AG08396 (cell line): ENCODE results near the gene CSMD2.

Source experiments
- DNase-seq: peaks from one replicate; pipeline ENCODE4 v3.0.0; 2012; ENCODE audit warnings: low spot score, mixed read lengths

CSMD2 gene

DNA sequence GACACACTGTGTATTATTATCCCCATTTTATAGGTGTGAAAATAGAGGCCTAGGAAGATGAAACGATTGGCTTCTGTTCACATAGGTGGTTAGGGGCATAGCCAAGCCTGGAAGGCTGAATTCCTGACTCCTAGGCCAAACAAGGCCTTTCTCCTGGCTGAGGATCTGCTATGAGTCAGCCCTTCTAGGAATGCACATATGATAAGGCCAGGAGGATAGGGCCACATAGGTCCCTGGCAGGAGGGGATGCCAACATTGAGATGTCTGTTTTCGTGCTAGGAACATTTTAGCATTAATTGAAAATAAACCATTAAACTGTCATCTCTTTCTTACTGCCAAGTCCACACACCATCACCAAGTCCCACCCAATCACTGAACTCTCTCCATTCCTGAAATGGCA, 9.2 kb downstream of the CSMD2 start:
- no peak for DNase-seq

DNA sequence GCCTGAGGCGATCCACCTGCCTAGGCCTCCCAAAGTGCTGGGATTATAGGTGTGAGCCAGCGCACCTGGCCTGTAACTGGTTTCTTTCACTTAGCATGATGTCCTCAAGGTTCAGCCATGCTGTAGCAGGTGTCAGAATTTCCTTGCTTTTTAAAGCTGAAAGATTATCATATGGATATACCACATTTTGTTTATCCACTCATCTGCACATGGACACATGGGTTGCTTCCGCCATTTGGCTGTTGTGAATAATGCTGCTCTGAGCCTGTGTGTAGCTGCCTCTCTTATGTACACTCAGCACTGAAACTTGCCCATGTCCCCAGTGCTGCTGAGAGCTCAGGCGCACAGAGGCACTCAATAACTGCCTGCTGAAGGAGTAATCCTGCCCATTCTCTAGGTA, 11.8 kb downstream of the CSMD2 start:
- no peak for DNase-seq

- no peak for DNase-seq
Observed at GRCh38 chr1:34149501-34149900, 15.5 kb downstream of the CSMD2 start.

DNA sequence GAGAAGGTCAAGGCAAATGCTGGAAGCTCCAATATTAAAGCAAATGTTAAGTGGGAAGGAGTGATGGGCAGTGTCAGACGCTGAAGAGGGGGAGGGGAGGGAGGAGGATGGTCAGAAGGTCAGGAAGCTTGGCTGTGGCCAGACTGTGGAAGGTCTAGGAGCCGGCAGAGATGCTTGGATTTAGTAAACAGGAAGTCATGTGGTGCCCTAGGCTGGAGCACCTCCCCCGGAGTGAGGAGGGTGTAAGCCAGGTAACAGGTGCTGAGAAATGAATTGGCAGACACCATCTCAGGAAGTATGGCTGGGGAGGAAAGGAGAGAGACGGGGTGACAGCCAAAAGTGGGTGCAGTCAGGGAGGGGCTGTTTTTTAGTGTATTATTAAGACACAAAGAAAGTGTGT, 17.7 kb downstream of the CSMD2 start:
- DNase-seq = no peak

DNA sequence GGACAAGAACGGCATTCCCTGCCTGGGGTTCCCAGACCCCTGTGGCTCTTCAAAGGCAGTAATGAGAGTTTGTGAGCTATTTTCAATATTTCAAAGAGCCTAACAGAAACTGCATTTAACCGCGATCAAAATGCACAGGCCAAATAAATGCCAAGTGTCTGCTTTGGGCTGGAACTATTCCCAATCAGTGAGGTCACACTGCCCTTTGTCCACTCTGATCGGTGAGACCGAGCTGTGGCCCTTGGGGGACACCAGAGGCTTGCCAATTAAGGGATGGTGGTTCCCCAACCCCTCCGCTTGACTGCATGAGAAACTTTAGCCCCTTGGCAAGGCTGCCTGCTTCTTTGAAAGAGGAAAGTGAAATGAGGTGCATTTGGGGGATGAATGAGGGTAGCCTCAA, 20.3 kb downstream of the CSMD2 start:
- DNase-seq = no peak

DNA sequence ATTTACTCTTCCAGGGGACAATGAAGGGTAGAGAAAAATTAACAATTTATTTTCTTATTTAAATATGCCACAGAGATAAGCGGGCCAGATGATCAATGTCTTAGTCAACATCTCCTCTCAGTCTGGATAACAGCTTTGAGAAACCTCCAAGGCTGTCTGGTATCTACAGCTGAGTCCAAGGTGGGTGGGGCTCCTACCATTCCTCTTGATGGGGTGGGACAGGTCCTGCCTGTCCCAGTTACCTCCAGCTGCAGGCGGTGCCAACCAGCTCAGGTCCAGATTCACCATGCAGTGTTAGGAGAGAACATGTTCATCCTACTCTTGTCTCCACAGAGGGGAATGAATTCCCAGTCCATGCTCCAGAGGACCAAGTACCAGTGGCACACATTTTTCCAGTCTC, 21.1 kb downstream of the CSMD2 start:
- DNase-seq = no peak

DNA sequence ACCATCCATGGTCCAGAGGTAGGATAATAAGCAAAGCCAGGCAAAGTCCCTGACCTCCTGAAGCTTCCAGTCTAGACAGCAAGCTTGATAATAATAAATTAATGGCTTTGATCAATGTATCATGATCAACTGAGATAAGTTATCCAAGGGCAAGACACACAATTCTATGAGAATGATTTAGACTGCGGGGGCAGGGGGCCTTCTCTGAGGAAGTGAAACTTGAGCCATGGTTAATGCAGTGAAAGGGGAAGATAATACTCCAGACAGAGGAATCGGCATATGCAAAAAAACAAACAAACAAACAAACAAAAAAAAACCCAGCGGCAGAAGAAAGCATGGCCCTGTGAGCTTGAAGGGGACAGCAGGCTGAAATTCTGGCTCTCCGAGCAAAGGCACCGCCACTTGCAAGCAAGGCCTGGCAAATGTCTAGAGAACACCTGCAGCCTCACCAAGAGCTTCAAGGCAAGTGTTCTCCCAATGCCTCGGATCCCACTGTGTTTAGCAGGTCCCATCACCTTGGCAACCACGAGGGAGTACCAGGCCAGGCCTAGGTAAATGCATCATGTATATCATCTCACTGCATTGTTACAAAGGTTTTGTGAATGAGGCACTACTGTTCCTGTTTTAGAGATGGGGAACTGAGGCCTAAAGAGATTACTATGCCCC, 24.9 kb downstream of the CSMD2 start:
- DNase-seq = no peak

GRCh38 chr1:34137411-34137810, 27.6 kb downstream of the CSMD2 start:
- no peak for DNase-seq

- no peak for DNase-seq
Observed at GRCh38 chr1:34132161-34132420, 32.9 kb downstream of the CSMD2 start.

DNA sequence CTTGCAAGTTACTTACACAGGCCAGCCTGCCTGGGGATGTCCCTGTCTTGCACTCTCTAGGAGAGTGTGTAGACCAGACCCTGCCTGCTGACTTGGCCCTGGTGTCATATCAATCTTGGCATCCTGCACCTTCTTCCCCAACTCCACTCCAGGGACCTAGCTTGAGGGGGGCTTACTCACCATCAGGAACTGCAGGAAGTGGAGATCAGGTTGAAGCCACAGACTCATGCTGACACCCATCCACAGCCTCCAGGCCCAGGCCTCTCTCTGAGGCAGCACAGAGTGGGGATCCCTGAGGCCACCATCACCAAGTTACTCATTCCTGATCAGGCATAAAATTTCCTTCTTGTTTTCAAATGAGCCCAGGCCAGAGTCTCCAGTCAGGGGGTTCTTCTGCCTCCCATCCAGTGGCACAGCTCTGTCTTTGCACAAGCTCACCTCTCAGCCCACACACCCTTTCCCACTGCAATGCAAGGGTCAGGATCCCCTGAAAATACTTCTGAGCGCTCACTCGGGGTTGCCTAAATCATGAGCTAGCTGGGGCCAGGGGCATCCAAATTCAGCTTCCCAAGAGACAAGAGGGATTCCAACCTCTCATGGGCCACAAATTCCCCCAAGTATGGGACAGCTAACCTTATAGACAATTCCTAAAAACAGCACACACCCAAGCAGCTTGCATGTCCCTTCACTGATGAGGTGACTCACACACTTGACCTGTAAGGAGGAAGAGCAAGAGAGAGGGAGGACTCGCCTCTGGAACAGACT, 33.5 kb downstream of the CSMD2 start:
- no peak for DNase-seq

DNA sequence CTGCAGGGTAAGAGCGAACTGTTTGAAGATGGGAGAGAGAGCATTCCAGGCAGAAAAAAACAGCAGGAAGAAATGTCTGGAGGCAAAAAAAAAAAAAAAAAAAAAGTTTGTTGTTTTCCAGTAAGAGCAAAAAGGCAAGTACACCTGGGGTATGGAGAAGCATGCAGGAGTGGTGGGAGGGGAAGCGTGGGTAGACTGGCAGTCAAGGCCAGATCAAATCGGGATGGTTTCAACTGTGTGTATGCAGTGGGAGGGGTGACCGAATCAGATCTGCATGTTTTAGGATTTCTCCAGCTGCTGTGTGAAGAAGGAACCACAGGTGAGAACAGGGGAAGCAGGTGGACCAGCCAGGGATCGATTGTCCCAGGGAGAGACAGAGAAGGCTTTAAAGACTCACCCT, 34.7 kb downstream of the CSMD2 start:
- no peak for DNase-seq

DNA sequence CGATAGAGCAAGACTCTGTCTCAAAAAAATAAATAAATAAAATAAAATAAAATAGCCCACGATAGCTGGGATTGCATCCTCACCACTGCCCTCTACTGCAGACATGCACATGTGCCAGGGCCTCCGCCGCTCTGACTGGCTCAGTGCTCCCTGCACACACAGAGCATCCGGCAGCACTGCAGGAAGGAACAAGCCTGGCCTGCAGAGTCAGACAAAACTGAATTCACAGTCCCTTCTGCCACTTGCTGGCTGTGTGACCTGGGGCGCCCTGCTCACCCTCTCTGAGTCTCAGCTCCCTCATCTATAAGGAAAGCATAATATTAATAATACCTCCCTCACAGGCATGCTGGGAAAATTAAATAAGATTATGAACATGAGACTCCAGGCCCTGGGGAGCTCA, 35.4 kb downstream of the CSMD2 start:
- no peak for DNase-seq

- no peak for DNase-seq
Observed at GRCh38 chr1:34128186-34128889, 36.7 kb downstream of the CSMD2 start.

GRCh38 chr1:34127006-34128000, 37.7 kb downstream of the CSMD2 start:
- DNase-seq = no peak

DNA sequence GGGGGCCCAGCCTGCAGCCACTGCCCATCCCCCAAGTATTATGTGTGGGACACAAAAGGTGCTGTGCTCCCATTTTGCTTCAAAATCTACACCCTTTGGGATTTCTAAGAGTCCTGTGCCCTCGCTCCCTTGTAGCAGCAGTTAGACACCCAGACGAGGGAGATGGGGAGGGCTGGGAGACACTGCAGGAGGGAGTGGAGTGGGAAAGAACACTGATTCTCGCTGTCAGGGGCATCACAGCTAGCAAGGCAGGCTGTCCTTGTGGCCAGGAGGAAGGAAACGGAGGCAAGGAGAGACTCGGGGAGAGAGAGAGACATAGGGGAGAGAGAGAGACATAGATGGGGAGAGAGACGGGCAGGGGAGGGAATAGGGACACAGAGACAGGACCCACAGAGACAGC, 38.5 kb downstream of the CSMD2 start:
- DNase-seq = no peak

DNA sequence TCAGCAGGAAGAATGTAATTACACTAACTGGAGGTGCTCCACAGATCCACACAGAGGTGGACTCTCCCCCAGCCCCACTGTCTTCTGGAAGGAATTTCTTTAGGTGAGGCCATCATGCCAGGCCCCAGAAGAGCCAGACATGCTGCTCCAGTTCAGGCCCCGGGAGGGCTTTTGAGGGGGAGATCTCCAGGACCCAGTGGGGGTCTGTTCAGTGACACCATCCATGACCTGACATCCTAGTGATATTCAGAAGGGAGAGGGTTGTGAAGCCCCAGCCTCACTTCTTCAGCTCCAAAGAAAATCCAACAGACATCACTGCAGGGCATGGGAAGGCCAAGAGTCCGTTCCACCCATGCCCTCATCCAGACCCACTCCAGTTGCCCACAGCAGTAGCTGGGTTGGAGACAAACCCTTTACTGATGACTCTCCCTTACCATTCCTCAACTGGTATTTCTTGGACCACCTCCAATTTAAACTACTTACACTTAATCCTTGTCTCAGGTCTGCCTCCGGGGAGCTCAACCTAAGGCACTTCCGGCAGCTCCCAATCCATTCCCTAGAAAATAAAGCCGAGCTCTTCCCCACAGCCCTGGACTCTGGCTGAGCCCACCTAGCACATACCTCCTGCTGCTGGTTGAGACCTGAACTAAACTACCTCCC, 39.2 kb downstream of the CSMD2 start:
- DNase-seq = no peak

GRCh38 chr1:34122080-34122932, 42.7 kb downstream of the CSMD2 start:
- no peak for DNase-seq

- no peak for DNase-seq
Observed at GRCh38 chr1:34115233-34115632, 49.8 kb downstream of the CSMD2 start.

GRCh38 chr1:34113887-34114286, 51.1 kb downstream of the CSMD2 start:
- no peak for DNase-seq

GRCh38 chr1:34113362-34113761, 51.7 kb downstream of the CSMD2 start:
- no peak for DNase-seq

GRCh38 chr1:34108711-34109110, 56.3 kb downstream of the CSMD2 start:
- no peak for DNase-seq
